GM19468 (cell line): Measurements from ENCODE around the gene PLD1.
"Not testable (repeated sequence)": the region's sequence is repeated elsewhere in the genome, so short reads cannot be mapped to it uniquely, and the experiment has no call there.

Source experiments
- ATAC-seq: cut with Tn5 transposase; IDR thresholded peaks from one replicate; pipeline ENCODE4 v1.9.1; 2021; ENCODE audit warnings: mild to moderate bottlenecking, moderate library complexity, moderate number of reproducible peaks; ENCODE audit not compliant: unreplicated experiment; ENCODE audit errors: extremely low read depth

The PLD1 gene

GRCh38 chr3:171821044-171821443, 10.8 kb upstream of the PLD1 start:
- ATAC-seq = no peak

GRCh38 chr3:171817074-171817800, 7.0 kb upstream of the PLD1 start:
- ATAC-seq = no peak

GRCh38 chr3:171815973-171816595, 5.8 kb upstream of the PLD1 start:
- ATAC-seq = no peak

- ATAC-seq = not testable (repeated sequence)
These were observed 4.4 kb upstream of the PLD1 start for GRCh38 chr3:171814662-171815061.

- no peak for ATAC-seq
These were observed 3.7 kb upstream of the PLD1 start for GRCh38 chr3:171813897-171814460.

GRCh38 chr3:171813278-171813896, 3.1 kb upstream of the PLD1 start:
- no peak for ATAC-seq

- ATAC-seq = no peak
These were observed 2.5 kb upstream of the PLD1 start for GRCh38 chr3:171812811-171813210.

- ATAC-seq = no peak
These were observed 1.6 kb upstream of the PLD1 start for GRCh38 chr3:171811913-171812335.

GRCh38 chr3:171811295-171811912, 1.1 kb upstream of the PLD1 start:
- no peak for ATAC-seq

GRCh38 chr3:171810629-171811294, 479 bp upstream of the PLD1 start:
- ATAC-seq = no peak

- no peak for ATAC-seq
These were observed 747 bp downstream of the PLD1 start for GRCh38 chr3:171809611-171809860.

GRCh38 chr3:171807806-171808205, 2.5 kb downstream of the PLD1 start:
- no peak for ATAC-seq

GRCh38 chr3:171807129-171807675, 3.1 kb downstream of the PLD1 start:
- ATAC-seq = no peak

GRCh38 chr3:171806200-171807128, 3.8 kb downstream of the PLD1 start:
- no peak for ATAC-seq

GRCh38 chr3:171805687-171806086, 4.6 kb downstream of the PLD1 start:
- ATAC-seq = no peak

GRCh38 chr3:171804618-171805389, 5.5 kb downstream of the PLD1 start:
- ATAC-seq = no peak

- no peak for ATAC-seq
These were observed 7.2 kb downstream of the PLD1 start for GRCh38 chr3:171803044-171803443.

- no peak for ATAC-seq
These were observed 7.7 kb downstream of the PLD1 start for GRCh38 chr3:171802590-171802956.
